Measurements from ENCODE around the gene MAGI1. TPM values are rescaled to one million over a fixed set of nuclear protein-coding genes. Genes with fewer than 3 reads are reported as not detected.
A peak's percentile ranks its signal among the peaks of the same experiment; 100 is the strongest.

MAGI1 gene
- total RNA-seq, 1 donor from 2014 or later = 21.9 TPM

- Mint-ChIP-seq H3K4me1 (ENCODE audit: unreplicated experiment) (peaks cover 56% of the 10 kb centered on the region), H3K27ac (ENCODE audit: unreplicated experiment) (peak overlapping the region; percentile 96), H3K9me3 (ENCODE audit: unreplicated experiment) (no peaks in the 10 kb centered on the region), H3K36me3 (ENCODE audit: unreplicated experiment) (peaks cover 4% of the 10 kb centered on the region), H3K27me3 (ENCODE audit: unreplicated experiment) (no peaks in the 10 kb centered on the region), H3K4me3 (ENCODE audit: unreplicated experiment) (peak overlapping the region; percentile 98)
- DNase-seq (ENCODE audit: extremely low spot score, unreplicated experiment) = no peak
- TF ChIP-seq, protein P1, sequence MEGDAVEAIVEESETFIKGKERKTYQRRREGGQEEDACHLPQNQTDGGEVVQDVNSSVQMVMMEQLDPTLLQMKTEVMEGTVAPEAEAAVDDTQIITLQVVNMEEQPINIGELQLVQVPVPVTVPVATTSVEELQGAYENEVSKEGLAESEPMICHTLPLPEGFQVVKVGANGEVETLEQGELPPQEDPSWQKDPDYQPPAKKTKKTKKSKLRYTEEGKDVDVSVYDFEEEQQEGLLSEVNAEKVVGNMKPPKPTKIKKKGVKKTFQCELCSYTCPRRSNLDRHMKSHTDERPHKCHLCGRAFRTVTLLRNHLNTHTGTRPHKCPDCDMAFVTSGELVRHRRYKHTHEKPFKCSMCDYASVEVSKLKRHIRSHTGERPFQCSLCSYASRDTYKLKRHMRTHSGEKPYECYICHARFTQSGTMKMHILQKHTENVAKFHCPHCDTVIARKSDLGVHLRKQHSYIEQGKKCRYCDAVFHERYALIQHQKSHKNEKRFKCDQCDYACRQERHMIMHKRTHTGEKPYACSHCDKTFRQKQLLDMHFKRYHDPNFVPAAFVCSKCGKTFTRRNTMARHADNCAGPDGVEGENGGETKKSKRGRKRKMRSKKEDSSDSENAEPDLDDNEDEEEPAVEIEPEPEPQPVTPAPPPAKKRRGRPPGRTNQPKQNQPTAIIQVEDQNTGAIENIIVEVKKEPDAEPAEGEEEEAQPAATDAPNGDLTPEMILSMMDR (IDR thresholded peaks at IDR 0.05) = no peak
Measured at GRCh38 chr3:66038384-66038725, 363 bp downstream of the MAGI1 start.

DNA sequence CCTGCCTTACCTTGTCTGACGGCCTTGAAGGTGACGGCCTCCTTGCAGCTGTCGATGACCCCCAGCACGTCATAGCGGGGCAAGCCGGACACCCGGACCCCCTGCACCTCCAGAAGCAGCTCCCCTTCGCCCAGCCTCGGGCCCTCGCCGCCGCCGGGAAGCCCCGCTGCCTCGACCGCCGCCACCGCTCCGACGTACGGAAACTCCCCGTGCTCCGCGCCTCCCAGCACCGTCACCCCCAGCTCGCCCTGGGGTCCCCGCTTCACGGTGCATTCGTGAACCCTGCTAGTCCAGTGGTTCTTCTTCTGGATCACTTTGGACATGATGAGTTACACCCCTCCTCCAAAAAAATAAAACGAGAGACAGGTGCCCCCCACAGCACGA lies 740 bp downstream of the MAGI1 start:
- H3K9me3 Mint-ChIP-seq (ENCODE audit: unreplicated experiment) = no peaks in the 10 kb centered on the region
- H3K36me3 Mint-ChIP-seq (ENCODE audit: unreplicated experiment) = peaks cover 4% of the 10 kb centered on the region
- no peak for DNase-seq (ENCODE audit: extremely low spot score, unreplicated experiment)

GRCh38 chr3:66037330-66037985 lies 1.3 kb downstream of the MAGI1 start:
- Mint-ChIP-seq H3K27me3 (ENCODE audit: unreplicated experiment) (no peaks in the 10 kb centered on the region), H3K9me3 (ENCODE audit: unreplicated experiment) (no peaks in the 10 kb centered on the region), H3K4me1 (ENCODE audit: unreplicated experiment) (peaks cover 58% of the 10 kb centered on the region), H3K36me3 (ENCODE audit: unreplicated experiment) (peaks cover 4% of the 10 kb centered on the region), H3K4me3 (ENCODE audit: unreplicated experiment) (peak overlapping the region; percentile 98), H3K27ac (ENCODE audit: unreplicated experiment) (peak overlapping the region; percentile 10)
- DNase-seq (ENCODE audit: extremely low spot score, unreplicated experiment) = no peak
- TF ChIP-seq, protein P1 (IDR thresholded peaks at IDR 0.05) = peak; percentile 24

More for the DNA sequence above, 740 bp downstream of the MAGI1 start:
- Mint-ChIP-seq H3K27ac (ENCODE audit: unreplicated experiment) (peak overlapping the region; percentile 96), H3K27me3 (ENCODE audit: unreplicated experiment) (no peaks in the 10 kb centered on the region), H3K4me1 (ENCODE audit: unreplicated experiment) (peaks cover 58% of the 10 kb centered on the region), H3K4me3 (ENCODE audit: unreplicated experiment) (peak overlapping the region; percentile 98)
- TF ChIP-seq, protein P1 (IDR thresholded peaks at IDR 0.05) = no peak

DNA sequence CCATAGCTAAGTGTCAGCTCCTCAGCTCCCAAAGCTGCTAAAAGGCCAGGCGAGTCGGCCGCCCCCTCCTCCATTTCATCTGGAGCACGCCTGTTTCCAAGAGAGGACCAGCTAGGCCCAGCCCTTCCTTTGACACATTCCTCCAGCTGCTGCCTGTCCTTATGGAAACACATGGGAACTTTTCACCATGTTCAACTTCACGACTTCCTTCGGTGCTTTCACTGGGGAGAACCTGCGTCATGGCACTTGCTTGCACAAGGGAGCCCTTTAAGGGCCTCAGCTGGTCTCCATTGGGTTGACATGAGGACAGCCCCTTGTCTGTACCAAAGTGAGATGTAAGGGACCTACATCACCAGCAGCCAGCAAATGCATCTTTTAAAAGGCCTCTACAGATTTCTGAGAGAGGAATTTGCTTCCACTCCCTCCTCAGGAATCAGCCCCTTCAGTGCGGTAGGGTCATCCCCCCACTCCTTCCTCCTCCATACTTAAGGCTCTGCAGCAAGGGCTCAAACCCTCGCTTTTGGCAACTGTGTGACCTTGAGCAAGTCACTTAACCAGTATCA lies 2.1 kb downstream of the MAGI1 start:
- TF ChIP-seq, protein P1 (IDR thresholded peaks at IDR 0.05) = no peak
- no peak for DNase-seq (ENCODE audit: extremely low spot score, unreplicated experiment)
- no peaks in the 10 kb centered on the region for H3K9me3 Mint-ChIP-seq (ENCODE audit: unreplicated experiment)
- H3K36me3 Mint-ChIP-seq (ENCODE audit: unreplicated experiment) = peaks cover 4% of the 10 kb centered on the region
- peak overlapping the region; percentile 98 for H3K4me3 Mint-ChIP-seq (ENCODE audit: unreplicated experiment)
- H3K4me1 Mint-ChIP-seq (ENCODE audit: unreplicated experiment) = peaks cover 54% of the 10 kb centered on the region
- no peaks in the 10 kb centered on the region for H3K27me3 Mint-ChIP-seq (ENCODE audit: unreplicated experiment)
- H3K27ac Mint-ChIP-seq (ENCODE audit: unreplicated experiment) = peak overlapping the region; percentile 59

DNA sequence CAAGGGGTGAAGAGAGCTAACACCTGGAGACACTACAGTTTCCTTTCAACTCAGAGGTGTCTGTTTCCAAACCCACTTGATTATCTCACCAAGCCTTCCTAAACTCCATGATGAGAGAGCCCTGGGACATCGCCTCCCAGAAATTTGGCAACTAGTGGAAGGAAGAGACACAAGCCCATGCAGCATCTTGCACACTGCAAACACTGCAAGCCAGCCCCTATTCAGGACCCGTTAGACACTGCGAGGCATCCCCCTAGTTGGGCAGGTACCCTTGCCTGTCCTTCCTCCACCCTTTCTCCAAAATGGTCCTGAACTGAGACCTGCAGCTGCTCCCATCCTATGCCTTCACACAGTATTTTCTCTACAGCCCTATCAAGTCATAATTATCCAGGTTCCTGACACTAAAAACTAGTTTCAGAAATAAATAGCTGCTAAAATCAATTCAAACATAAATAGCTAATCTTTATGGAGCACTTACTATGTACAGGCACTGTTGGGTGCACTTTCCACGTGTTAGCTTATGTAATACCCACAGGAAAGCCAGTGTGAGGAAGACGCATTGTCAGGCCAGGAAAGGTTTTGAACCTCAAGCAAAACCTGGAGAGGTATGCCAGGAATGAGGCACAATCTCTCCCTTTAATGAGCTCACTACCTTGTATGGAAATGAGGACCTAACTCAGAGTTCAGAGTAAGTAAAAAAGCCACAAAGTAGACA lies 2.8 kb downstream of the MAGI1 start:
- no peak overlapping the region for H3K27ac Mint-ChIP-seq (ENCODE audit: unreplicated experiment)
- TF ChIP-seq, protein P1 (IDR thresholded peaks at IDR 0.05) = no peak
- DNase-seq (ENCODE audit: extremely low spot score, unreplicated experiment) = no peak

More for the DNA sequence above, 2.8 kb downstream of the MAGI1 start:
- Mint-ChIP-seq H3K27me3 (ENCODE audit: unreplicated experiment) (no peaks in the 10 kb centered on the region), H3K4me1 (ENCODE audit: unreplicated experiment) (peaks cover 47% of the 10 kb centered on the region), H3K9me3 (ENCODE audit: unreplicated experiment) (no peaks in the 10 kb centered on the region), H3K36me3 (ENCODE audit: unreplicated experiment) (peaks cover 4% of the 10 kb centered on the region), H3K4me3 (ENCODE audit: unreplicated experiment) (peak overlapping the region; percentile 98)

Measured in osteocyte (in vitro differentiated cells).